HepG2 (cell line): Measurements from ENCODE around the gene ITM2B. TPM values are rescaled to one million over a fixed set of nuclear protein-coding genes. Genes with fewer than 3 reads are reported as not detected.

Source experiments
- AKAP8 ChIP-seq: sonication (generic); formaldehyde crosslinking; IDR thresholded peaks from 2 replicates; pipeline ENCODE4 v1.5.1; 2020; ENCODE audit warnings: mild to moderate bottlenecking, missing genetic modification reagents
- ATF2 ChIP-seq: sonication (generic); formaldehyde crosslinking; IDR thresholded peaks from 2 replicates; pipeline ENCODE4 v1.4.0; 2020; ENCODE audit warnings: missing genetic modification reagents
- CBX5 ChIP-seq: sonication (generic); formaldehyde crosslinking; IDR thresholded peaks from 2 replicates; pipeline ENCODE4 v1.4.0; 2020; ENCODE audit warnings: missing genetic modification reagents, borderline replicate concordance
- FIP1L1 ChIP-seq: fragments of 200-400 bp; formaldehyde crosslinking; IDR thresholded peaks from 2 replicates; pipeline ENCODE4 v1.6.1; 2018; ENCODE audit warnings: low read depth, mild to moderate bottlenecking, low read length, moderate library complexity, borderline replicate concordance; ENCODE audit not compliant: insufficient read depth
- FUBP1 ChIP-seq: sonication (generic); formaldehyde crosslinking; IDR thresholded peaks from 2 replicates; pipeline ENCODE4 v1.5.1; 2020; ENCODE audit warnings: missing genetic modification reagents, mild to moderate bottlenecking, borderline replicate concordance
- KLF9 ChIP-seq: IDR thresholded peaks from 2 replicates; pipeline ENCODE4 v1.6.1; 2016; ENCODE audit warnings: low read depth
- MXD1 ChIP-seq: sonication (generic); formaldehyde crosslinking; IDR thresholded peaks from 2 replicates; pipeline ENCODE4 v1.4.0; 2020; ENCODE audit warnings: mild to moderate bottlenecking, missing genetic modification reagents
- NFE2 ChIP-seq: sonication (generic); formaldehyde crosslinking; IDR thresholded peaks from 2 replicates; pipeline ENCODE4 v1.4.0; 2020; ENCODE audit warnings: missing genetic modification reagents
- NFRKB ChIP-seq: fragments of 450-650 bp; IDR thresholded peaks from 2 replicates; pipeline ENCODE4 v1.6.1; 2017
- ZBTB3 ChIP-seq: sonication (generic); formaldehyde crosslinking; IDR thresholded peaks from 2 replicates; pipeline ENCODE4 v1.4.0; 2020; ENCODE audit warnings: low read depth, mild to moderate bottlenecking, moderate library complexity, missing genetic modification reagents, borderline replicate concordance
- ZFY ChIP-seq: sonication (generic); formaldehyde crosslinking; IDR thresholded peaks from 2 replicates; pipeline ENCODE4 v1.4.0; 2020; ENCODE audit warnings: missing genetic modification reagents
- ZNF180 ChIP-seq: sonication (generic); formaldehyde crosslinking; IDR thresholded peaks from 2 replicates; pipeline ENCODE4 v1.4.0; 2020; ENCODE audit warnings: low read depth, missing genetic modification reagents, borderline replicate concordance
- ZNF234 ChIP-seq: sonication (generic); formaldehyde crosslinking; conservative IDR thresholded peaks from 2 replicates; pipeline ENCODE4 v1.5.1; 2020; ENCODE audit warnings: mild to moderate bottlenecking, missing genetic modification reagents
- ZNF430 ChIP-seq: sonication (generic); formaldehyde crosslinking; IDR thresholded peaks from 2 replicates; pipeline ENCODE4 v1.9.0; 2021; ENCODE audit warnings: mild to moderate bottlenecking, missing genetic modification reagents
- ZNF597 ChIP-seq: sonication (generic); formaldehyde crosslinking; IDR thresholded peaks from 2 replicates; pipeline ENCODE4 v1.5.0; 2020; ENCODE audit warnings: missing genetic modification reagents
- ZNF776 ChIP-seq: sonication (generic); formaldehyde crosslinking; IDR thresholded peaks from 2 replicates; pipeline ENCODE4 v1.4.0; 2020; ENCODE audit warnings: mild to moderate bottlenecking, missing genetic modification reagents
- ZNF850 ChIP-seq: sonication (generic); formaldehyde crosslinking; conservative IDR thresholded peaks from 2 replicates; pipeline ENCODE4 v1.9.0; 2021; ENCODE audit warnings: mild to moderate bottlenecking, missing genetic modification reagents
- polyA plus RNA-seq, 8 experiments: library from polyadenylated mRNA; depleted of rRNA in 3 of 8; stranded (reverse) in 7 of 8; unstranded in 1 of 8; fragments of >200 nt; fragmentation: Illumina TruSeq in 4 of 8; extraction: Trizol in 4 of 8; gene quantifications; 2 replicates each; pipeline versions ENCODE4 v1.2.1 to v1.2.3, GENCODE V29; 2011 to 2016; ENCODE audit warnings: low read depth in 4 of 8, missing spikeins in 1 of 8, mixed read lengths in 1 of 8; ENCODE audit not compliant: insufficient read depth in 1 of 8
- total RNA-seq, 5 experiments: library from RNA; depleted of rRNA; stranded (reverse); fragments of >200 nt; fragmentation: Illumina TruSeq; extraction: Trizol; gene quantifications; 2 replicates each; pipeline ENCODE4 v1.2.3, GENCODE V29; 2016; ENCODE audit warnings: low read depth in 1 of 5
- TF ChIP-seq, protein P1 (sequence below): sonication (generic); formaldehyde crosslinking; IDR thresholded peaks from 2 replicates; pipeline ENCODE4 v1.5.0; 2020; ENCODE audit warnings: mild to moderate bottlenecking, missing genetic modification reagents
- TF ChIP-seq, protein P2 (sequence below): sonication (generic); formaldehyde crosslinking; IDR thresholded peaks from 2 replicates; pipeline ENCODE4 v1.4.0; 2020; ENCODE audit warnings: mild to moderate bottlenecking, missing genetic modification reagents

Gene ITM2B
- total and polyA plus RNA-seq, 2 of the 13 experiments (the other 11 are each of a cell fraction or from before 2014, with no cell fraction given), result 158 to 373 TPM

DNA sequence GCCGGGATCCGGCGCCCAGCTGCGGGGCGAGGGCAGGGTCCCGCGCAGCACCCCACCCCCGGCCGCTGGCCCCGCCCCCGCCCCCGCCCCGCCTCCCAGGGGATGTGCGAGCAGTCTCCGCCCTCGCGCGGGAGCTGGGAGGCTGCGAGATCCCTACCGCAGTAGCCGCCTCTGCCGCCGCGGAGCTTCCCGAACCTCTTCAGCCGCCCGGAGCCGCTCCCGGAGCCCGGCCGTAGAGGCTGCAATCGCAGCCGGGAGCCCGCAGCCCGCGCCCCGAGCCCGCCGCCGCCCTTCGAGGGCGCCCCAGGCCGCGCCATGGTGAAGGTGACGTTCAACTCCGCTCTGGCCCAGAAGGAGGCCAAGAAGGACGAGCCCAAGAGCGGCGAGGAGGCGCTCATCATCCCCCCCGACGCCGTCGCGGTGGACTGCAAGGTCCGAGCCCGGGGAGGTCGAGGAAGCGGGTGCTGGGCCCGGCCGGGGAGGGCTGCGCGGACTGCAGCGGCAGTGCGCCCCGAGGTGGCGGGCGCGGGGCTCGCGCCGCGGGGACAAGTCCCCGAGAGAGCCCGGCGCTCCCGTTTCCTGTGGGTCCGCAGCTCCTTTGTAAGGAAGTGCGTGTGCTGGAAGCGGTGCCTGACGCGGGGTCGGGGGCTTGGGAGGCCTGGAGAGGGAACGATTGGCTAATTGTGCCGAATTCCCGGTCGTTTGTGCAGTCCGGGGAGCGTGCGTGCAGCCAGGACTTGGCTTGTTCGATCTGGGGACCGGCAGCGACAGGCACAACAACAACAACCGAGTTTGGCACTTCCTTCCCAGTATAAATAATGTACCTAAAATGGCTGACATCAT lies at the start of gene ITM2B (continued):
- TF ChIP-seq, protein P1, sequence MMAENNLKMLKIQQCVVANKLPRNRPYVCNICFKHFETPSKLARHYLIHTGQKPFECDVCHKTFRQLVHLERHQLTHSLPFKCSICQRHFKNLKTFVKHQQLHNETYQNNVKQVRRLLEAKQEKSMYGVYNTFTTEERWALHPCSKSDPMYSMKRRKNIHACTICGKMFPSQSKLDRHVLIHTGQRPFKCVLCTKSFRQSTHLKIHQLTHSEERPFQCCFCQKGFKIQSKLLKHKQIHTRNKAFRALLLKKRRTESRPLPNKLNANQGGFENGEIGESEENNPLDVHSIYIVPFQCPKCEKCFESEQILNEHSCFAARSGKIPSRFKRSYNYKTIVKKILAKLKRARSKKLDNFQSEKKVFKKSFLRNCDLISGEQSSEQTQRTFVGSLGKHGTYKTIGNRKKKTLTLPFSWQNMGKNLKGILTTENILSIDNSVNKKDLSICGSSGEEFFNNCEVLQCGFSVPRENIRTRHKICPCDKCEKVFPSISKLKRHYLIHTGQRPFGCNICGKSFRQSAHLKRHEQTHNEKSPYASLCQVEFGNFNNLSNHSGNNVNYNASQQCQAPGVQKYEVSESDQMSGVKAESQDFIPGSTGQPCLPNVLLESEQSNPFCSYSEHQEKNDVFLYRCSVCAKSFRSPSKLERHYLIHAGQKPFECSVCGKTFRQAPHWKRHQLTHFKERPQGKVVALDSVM (CRISPR knock-in tag), result peak; percentile 61; the same call in 1 of the 2 replicates
- TF ChIP-seq FUBP1 (CRISPR knock-in tag) (no peak), ZNF430 (CRISPR knock-in tag) (no peak), ZNF180 (CRISPR knock-in tag) (no peak; the same call in 1 of the 2 replicates), KLF9 (CRISPR knock-in tag) (no peak), ZFY (CRISPR knock-in tag) (peak; percentile 77), ZNF776 (CRISPR knock-in tag) (peak; percentile 51; the same call in 1 of the 2 replicates), CBX5 (CRISPR knock-in tag) (no peak), ZNF850 (CRISPR knock-in tag) (no peak), ATF2 (CRISPR knock-in tag) (no peak; the same call in 1 of the 2 replicates), ZNF234 (CRISPR knock-in tag) (no peak), NFRKB (no peak), NFE2 (CRISPR knock-in tag) (no peak), AKAP8 (no peak), ZNF597 (CRISPR knock-in tag) (0 out of 2 replicates have a peak, but pooled peaks have one; percentile 77), MXD1 (CRISPR knock-in tag) (peak; percentile 33; the same call in 1 of the 2 replicates), ZBTB3 (no peak; the same call in 1 of the 2 replicates), FIP1L1 (no peak)
- TF ChIP-seq, protein P2, sequence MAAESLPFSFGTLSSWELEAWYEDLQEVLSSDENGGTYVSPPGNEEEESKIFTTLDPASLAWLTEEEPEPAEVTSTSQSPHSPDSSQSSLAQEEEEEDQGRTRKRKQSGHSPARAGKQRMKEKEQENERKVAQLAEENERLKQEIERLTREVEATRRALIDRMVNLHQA (CRISPR knock-in tag), result no peak
